A673 (cell line): ENCODE measurements around the gene UTP11.

Experiments
- EZH2 ChIP-seq: fragments of 200-600 bp; sonication (generic); IDR thresholded peaks from 2 replicates; pipeline ENCODE4 v1.6.1; 2017; ENCODE audit warnings: borderline replicate concordance, low read depth, mild to moderate bottlenecking, mixed read lengths, antibody characterized with exemption, low read length; ENCODE audit not compliant: poor library complexity, severe bottlenecking
- TF ChIP-seq, protein P1 (sequence below): fragments of 300-800, 200-600 bp; sonication (generic); conservative IDR thresholded peaks from 2 replicates; pipeline ENCODE4 v1.5.1; 2017; ENCODE audit warnings: low read depth, mild to moderate bottlenecking, antibody characterized with exemption, low read length, moderate library complexity, mixed read lengths

DNA sequence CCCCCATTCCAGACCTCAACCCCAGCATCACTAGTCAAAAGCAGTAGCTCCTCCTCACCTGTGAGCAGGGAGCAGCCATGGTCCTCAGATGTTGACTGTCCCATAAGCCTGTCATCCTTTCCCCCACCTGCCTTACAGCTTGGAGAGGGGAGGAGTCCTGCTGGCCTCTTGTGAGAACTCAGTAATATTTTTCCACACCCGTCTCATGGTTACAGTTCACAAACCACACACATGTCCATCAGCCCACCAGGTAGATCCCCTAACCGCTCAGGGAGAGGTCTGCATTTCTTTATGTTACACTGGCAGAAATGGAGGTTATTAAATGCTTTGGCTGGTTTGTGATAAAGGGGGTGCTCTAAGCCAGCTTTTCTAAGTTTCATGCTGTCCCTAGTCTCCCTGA lies 60.3 kb downstream of the UTP11 start:
- no peak for TF ChIP-seq EZH2
- TF ChIP-seq, protein P1, sequence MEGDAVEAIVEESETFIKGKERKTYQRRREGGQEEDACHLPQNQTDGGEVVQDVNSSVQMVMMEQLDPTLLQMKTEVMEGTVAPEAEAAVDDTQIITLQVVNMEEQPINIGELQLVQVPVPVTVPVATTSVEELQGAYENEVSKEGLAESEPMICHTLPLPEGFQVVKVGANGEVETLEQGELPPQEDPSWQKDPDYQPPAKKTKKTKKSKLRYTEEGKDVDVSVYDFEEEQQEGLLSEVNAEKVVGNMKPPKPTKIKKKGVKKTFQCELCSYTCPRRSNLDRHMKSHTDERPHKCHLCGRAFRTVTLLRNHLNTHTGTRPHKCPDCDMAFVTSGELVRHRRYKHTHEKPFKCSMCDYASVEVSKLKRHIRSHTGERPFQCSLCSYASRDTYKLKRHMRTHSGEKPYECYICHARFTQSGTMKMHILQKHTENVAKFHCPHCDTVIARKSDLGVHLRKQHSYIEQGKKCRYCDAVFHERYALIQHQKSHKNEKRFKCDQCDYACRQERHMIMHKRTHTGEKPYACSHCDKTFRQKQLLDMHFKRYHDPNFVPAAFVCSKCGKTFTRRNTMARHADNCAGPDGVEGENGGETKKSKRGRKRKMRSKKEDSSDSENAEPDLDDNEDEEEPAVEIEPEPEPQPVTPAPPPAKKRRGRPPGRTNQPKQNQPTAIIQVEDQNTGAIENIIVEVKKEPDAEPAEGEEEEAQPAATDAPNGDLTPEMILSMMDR: 0 out of 2 replicates have a peak, but pooled peaks have one; percentile 9
